IMR-90 (cell line): ENCODE measurements around the gene NPHS1. TPM values are rescaled to one million over a fixed set of nuclear protein-coding genes. Genes with fewer than 3 reads are reported as not detected.

Experiments used
- ATAC-seq: fragments of 200-7000 bp; cut with Tn5 transposase; 2 replicates; pipeline ENCODE4 v1.9.1; 2020; ENCODE audit warnings: low read depth, mild to moderate bottlenecking, moderate library complexity
- BruUV-seq: library from RNA; stranded (reverse); fragments of 400-500 nt; replicated peaks from 2 replicates; lab custom pipeline; 2021; lab: Mats Ljungman, UMichigan
- CTCF ChIA-PET: fragments of 300-600 bp; formaldehyde crosslinking; extraction: SDS; loops from one replicate; lab custom pipeline; 2021; ENCODE audit warnings: antibody characterized with exemption; lab: Yijun Ruan, JAX
- POLR2A ChIA-PET: fragments of 300-600 bp; sonication (Branson Sonifier 250); formaldehyde crosslinking; loops from one replicate; lab custom pipeline; 2022; ENCODE audit warnings: antibody characterized with exemption; ENCODE audit not compliant: unreplicated experiment; lab: Charles Lee
- DNase-seq: peaks from one replicate; pipeline ENCODE4 v3.0.0; 2013
- H2AFZ ChIP-seq: replicated peaks from 2 replicates; pipeline ENCODE3; 2013; ENCODE audit warnings: low read length, mild to moderate bottlenecking; ENCODE audit not compliant: poor library complexity
- H2AK5ac ChIP-seq: 2 replicates; pipeline ENCODE4 v1.6.1; 2013; ENCODE audit warnings: low read depth, low read length, inconsistent platforms
- H2AK9ac ChIP-seq: replicated peaks from 2 replicates; pipeline ENCODE3; 2013; ENCODE audit warnings: mild to moderate bottlenecking, low read depth, low read length, moderate library complexity; ENCODE audit not compliant: poor library complexity
- H2BK120ac ChIP-seq: 2 replicates; pipeline ENCODE4 v1.6.1; 2013; ENCODE audit warnings: low read depth, low read length, inconsistent platforms
- H2BK15ac ChIP-seq: 3 replicates; pipeline ENCODE4 v1.6.1; 2013; ENCODE audit warnings: low read depth, low read length, inconsistent platforms
- H2BK20ac ChIP-seq: 2 replicates; pipeline ENCODE4 v1.6.1; 2013; ENCODE audit warnings: low read depth, mild to moderate bottlenecking, inconsistent platforms, low read length, moderate library complexity
- H2BK5ac ChIP-seq: 2 replicates; pipeline ENCODE4 v1.6.1; 2013; ENCODE audit warnings: mild to moderate bottlenecking, low read depth, low read length, inconsistent platforms; ENCODE audit not compliant: poor library complexity, severe bottlenecking
- H3K14ac ChIP-seq: replicated peaks from 2 replicates; pipeline ENCODE4 v1.6.1; 2013; ENCODE audit warnings: low read depth, low read length, inconsistent platforms
- H3K18ac ChIP-seq: 2 replicates; pipeline ENCODE4 v1.6.1; 2013; ENCODE audit warnings: low read depth, low read length, control low read depth
- H3K23ac ChIP-seq: 2 replicates; pipeline ENCODE4 v1.6.1; 2013; ENCODE audit warnings: low read depth, low read length, inconsistent platforms
- H3K27ac ChIP-seq: 2 replicates; pipeline ENCODE4 v1.5.1; 2013; ENCODE audit warnings: mild to moderate bottlenecking, control low read depth, low read length; ENCODE audit not compliant: insufficient read depth
- H3K27me3 ChIP-seq: 2 replicates; pipeline ENCODE4 v1.6.1; 2013; ENCODE audit warnings: low read length; ENCODE audit not compliant: control insufficient read depth, insufficient read depth
- H3K36me3 ChIP-seq: 2 replicates; pipeline ENCODE4 v1.6.1; 2013; ENCODE audit warnings: low read length, mixed read lengths; ENCODE audit not compliant: control insufficient read depth, insufficient read depth
- H3K4ac ChIP-seq: 2 replicates; pipeline ENCODE4 v1.6.1; 2013; ENCODE audit warnings: low read depth, low read length, inconsistent platforms
- H3K4me1 ChIP-seq: 2 replicates; pipeline ENCODE4 v1.6.1; 2013; ENCODE audit warnings: low read length, mixed read lengths; ENCODE audit not compliant: control insufficient read depth, insufficient read depth
- H3K4me2 ChIP-seq: 2 replicates; pipeline ENCODE4 v1.6.1; 2013; ENCODE audit warnings: low read depth, mild to moderate bottlenecking, control low read depth, low read length, moderate library complexity
- H3K4me3 ChIP-seq: 2 replicates; pipeline ENCODE4 v1.5.1; 2013; ENCODE audit warnings: low read depth, mild to moderate bottlenecking, control low read depth, low read length, moderate library complexity; ENCODE audit not compliant: insufficient read depth
- H3K56ac ChIP-seq: 2 replicates; pipeline ENCODE4 v1.6.1; 2013; ENCODE audit warnings: low read length, inconsistent platforms; ENCODE audit not compliant: insufficient read depth; ENCODE audit errors: extremely low read depth
- H3K79me1 ChIP-seq, 2 experiments: 2 replicates each; pipeline ENCODE4 v1.6.1; 2013; ENCODE audit warnings: low read length in 2 of 2, inconsistent platforms in 1 of 2, low read depth in 1 of 2
- H3K9ac ChIP-seq: 2 replicates; pipeline ENCODE4 v1.6.1; 2013; ENCODE audit warnings: low read depth, low read length, control low read depth
- H3K9me1 ChIP-seq: 2 replicates; pipeline ENCODE4 v1.6.1; 2013; ENCODE audit warnings: low read length, inconsistent platforms; ENCODE audit not compliant: insufficient read depth
- H3K9me3 ChIP-seq: 2 replicates; pipeline ENCODE4 v1.6.1; 2013; ENCODE audit warnings: low read length; ENCODE audit not compliant: control insufficient read depth, insufficient read depth
- H4K20me1 ChIP-seq: 2 replicates; pipeline ENCODE4 v1.6.1; 2013; ENCODE audit warnings: low read length, inconsistent platforms; ENCODE audit not compliant: insufficient read depth
- H4K5ac ChIP-seq: 2 replicates; pipeline ENCODE4 v1.6.1; 2013; ENCODE audit warnings: mild to moderate bottlenecking, low read depth, low read length, control low read depth
- H4K8ac ChIP-seq, 2 experiments: 2 replicates each; pipeline ENCODE4 v1.6.1; 2013; ENCODE audit warnings: low read depth in 2 of 2, low read length in 2 of 2, control low read depth in 1 of 2, inconsistent platforms in 1 of 2
- H4K91ac ChIP-seq: 2 replicates; pipeline ENCODE4 v1.6.1; 2013; ENCODE audit warnings: low read depth, low read length, inconsistent platforms; ENCODE audit not compliant: insufficient read depth
- BHLHE40 ChIP-seq: fragments of 150-350 bp; IDR thresholded peaks from 2 replicates; pipeline ENCODE4 v1.6.1; 2016; ENCODE audit warnings: mild to moderate bottlenecking, low read depth, low read length
- CHD1 ChIP-seq: IDR thresholded peaks from 2 replicates; pipeline ENCODE4 v1.6.1; 2012; ENCODE audit warnings: low read depth, low read length, improper control_type of control experiment
- FOS ChIP-seq: fragments of 150-350 bp; IDR thresholded peaks from 2 replicates; pipeline ENCODE4 v1.6.1; 2016; ENCODE audit warnings: low read depth, low read length
- NFE2L2 ChIP-seq: fragments of 150-350 bp; IDR thresholded peaks from 2 replicates; pipeline ENCODE4 v1.6.1; 2016; ENCODE audit warnings: low read depth, mild to moderate bottlenecking, low read length
- RAD21 ChIP-seq: IDR thresholded peaks from 2 replicates; pipeline ENCODE4 v1.6.1; 2012; ENCODE audit warnings: low read length, improper control_type of control experiment
- RFX5 ChIP-seq: IDR thresholded peaks from 2 replicates; pipeline ENCODE4 v1.8.0; 2012; ENCODE audit warnings: low read depth, mild to moderate bottlenecking, low read length, moderate library complexity
- SMC3 ChIP-seq: fragments of 150-350 bp; IDR thresholded peaks from 2 replicates; pipeline ENCODE4 v1.6.1; 2016; ENCODE audit warnings: low read depth, mild to moderate bottlenecking, antibody characterized with exemption, low read length, moderate library complexity
- WGBS, 2 experiments: methylation state at CpG; one replicate each; pipeline versions ENCODE4 v1.1.5 to v1.1.7; 2013; ENCODE audit warnings: missing lambda C conversion rate in 2 of 2; ENCODE audit not compliant: insufficient read length in 1 of 2; ENCODE audit errors: extremely low coverage in 2 of 2; 5-methylcytosine and 5-hydroxymethylcytosine counted together
- dilution Hi-C: fragments of 300-500 bp; cut with HindIII; formaldehyde crosslinking; loops from one replicate; pipeline ENCODE4 v1.14.3; 2018; ENCODE audit warnings: low sequenced_read_pairs; ENCODE audit not compliant: unreplicated experiment
- in situ Hi-C: fragments of 300-500 bp; cut with MboI; formaldehyde crosslinking; loops from 3 replicates; pipeline ENCODE4 v1.14.3; 2019; ENCODE audit warnings: low sequenced_read_pairs, inconsistent platforms, mixed read lengths
- intact Hi-C: fragments of 100-400 bp; cut with micrococcal nuclease; formaldehyde crosslinking; loops from 2 replicates; pipeline ENCODE4 v1.10.0; 2022
- polyA plus RNA-seq, 3 experiments: library from polyadenylated mRNA; depleted of rRNA; stranded (reverse); fragments of >200 nt; gene quantifications; 2 replicates each; pipeline ENCODE4 v1.2.3, GENCODE V29; 2012; ENCODE audit warnings: low replicate concordance in 1 of 3
- total RNA-seq: library from RNA; depleted of rRNA; stranded (reverse); fragments of >200 nt; gene quantifications from 2 replicates; pipeline ENCODE4 v1.2.3, GENCODE V29; 2012
- TF ChIP-seq, protein P1 (sequence below): fragments of 150-350 bp; IDR thresholded peaks from 2 replicates; pipeline ENCODE4 v1.6.1; 2017; ENCODE audit warnings: mild to moderate bottlenecking, antibody characterized with exemption, low read length, low read depth
- TF ChIP-seq, protein P2 (sequence below): conservative IDR thresholded peaks from 2 replicates; pipeline ENCODE4 v1.5.1; 2012; ENCODE audit warnings: mild to moderate bottlenecking, low read depth, low read length, improper control_type of control experiment

Gene NPHS1
- total and polyA plus RNA-seq, 2 of the 4 experiments (the other 2 are of a cell fraction), result not detected

DNA sequence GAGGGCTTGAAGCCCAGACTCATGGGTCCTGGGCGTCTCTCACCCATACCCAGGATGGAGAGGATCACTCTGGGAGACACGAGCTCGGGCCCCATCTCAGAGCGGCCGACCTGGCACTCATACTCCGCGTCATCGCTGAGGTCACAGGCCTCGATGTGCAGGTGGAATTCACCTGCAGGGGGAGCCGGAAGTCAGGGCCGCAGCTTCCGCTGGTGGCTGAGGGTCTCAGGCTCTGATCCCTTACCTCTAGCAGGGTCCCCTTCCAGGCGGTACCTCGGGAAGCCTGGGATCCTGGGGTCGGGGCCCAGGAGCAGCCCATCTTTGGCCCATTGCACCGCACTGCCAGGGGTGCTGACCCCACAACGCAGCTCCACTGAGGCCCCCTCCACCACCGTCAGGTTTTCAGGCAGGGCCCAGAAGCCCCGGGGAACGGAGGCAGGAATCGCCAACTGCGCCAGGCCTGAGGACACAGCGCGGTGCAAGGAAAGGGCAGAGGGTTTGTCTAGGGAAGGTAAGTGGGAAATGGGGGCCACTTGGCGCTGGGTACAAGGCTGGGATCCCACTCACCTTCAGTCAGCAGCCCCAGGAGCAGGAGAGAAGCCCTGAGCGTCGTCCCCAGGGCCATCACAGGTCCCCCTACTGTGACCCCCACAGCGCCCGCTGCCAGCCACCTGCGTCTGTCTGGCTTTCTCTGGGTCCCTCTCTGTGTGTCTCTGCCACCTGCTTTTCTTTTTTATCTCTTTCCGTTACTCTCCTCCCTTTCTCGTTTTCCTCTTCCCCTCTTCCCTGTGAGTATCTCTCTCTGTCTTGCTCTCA lies 883 bp downstream of the NPHS1 start:
- H2AK9ac ChIP-seq, result no peak overlapping the region
- in situ Hi-C loops, result no loop called here
- no peaks in the 10 kb centered on the region for H3K36me3 ChIP-seq
- no peaks in the 10 kb centered on the region for H4K20me1 ChIP-seq
- no peak overlapping the region for H3K23ac ChIP-seq
- no peak overlapping the region for H3K4ac ChIP-seq
- 39% methylated on average over 8 of the region's 32 CpGs; no CpG with 5 or more reads in 1 of the 2 experiments for WGBS, 2 experiments
- DNase-seq (no peak), ATAC-seq (no peak)
- no peak overlapping the region for H3K4me3 ChIP-seq
- H2AFZ ChIP-seq, result peak overlapping the region; percentile 63
- H3K27me3 ChIP-seq, result peaks cover 68% of the 10 kb centered on the region
- no peak overlapping the region for H4K91ac ChIP-seq
- BruUV-seq, result no TSS peak
- no peaks in the 10 kb centered on the region for H3K4me1 ChIP-seq
- H3K56ac ChIP-seq, result no peak overlapping the region
- H4K8ac ChIP-seq, result no peak overlapping the region
- TF ChIP-seq FOS, result no peak
- no peak for TF ChIP-seq SMC3
- TF ChIP-seq NFE2L2, result no peak
- TF ChIP-seq, protein P1, sequence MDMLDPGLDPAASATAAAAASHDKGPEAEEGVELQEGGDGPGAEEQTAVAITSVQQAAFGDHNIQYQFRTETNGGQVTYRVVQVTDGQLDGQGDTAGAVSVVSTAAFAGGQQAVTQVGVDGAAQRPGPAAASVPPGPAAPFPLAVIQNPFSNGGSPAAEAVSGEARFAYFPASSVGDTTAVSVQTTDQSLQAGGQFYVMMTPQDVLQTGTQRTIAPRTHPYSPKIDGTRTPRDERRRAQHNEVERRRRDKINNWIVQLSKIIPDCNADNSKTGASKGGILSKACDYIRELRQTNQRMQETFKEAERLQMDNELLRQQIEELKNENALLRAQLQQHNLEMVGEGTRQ, result no peak
- no peak for TF ChIP-seq RAD21
- no peak for TF ChIP-seq BHLHE40
- TF ChIP-seq CHD1, result no peak
- no peak for TF ChIP-seq RFX5
- TF ChIP-seq, protein P2, sequence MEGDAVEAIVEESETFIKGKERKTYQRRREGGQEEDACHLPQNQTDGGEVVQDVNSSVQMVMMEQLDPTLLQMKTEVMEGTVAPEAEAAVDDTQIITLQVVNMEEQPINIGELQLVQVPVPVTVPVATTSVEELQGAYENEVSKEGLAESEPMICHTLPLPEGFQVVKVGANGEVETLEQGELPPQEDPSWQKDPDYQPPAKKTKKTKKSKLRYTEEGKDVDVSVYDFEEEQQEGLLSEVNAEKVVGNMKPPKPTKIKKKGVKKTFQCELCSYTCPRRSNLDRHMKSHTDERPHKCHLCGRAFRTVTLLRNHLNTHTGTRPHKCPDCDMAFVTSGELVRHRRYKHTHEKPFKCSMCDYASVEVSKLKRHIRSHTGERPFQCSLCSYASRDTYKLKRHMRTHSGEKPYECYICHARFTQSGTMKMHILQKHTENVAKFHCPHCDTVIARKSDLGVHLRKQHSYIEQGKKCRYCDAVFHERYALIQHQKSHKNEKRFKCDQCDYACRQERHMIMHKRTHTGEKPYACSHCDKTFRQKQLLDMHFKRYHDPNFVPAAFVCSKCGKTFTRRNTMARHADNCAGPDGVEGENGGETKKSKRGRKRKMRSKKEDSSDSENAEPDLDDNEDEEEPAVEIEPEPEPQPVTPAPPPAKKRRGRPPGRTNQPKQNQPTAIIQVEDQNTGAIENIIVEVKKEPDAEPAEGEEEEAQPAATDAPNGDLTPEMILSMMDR, result no peak
- no peak overlapping the region for H2BK15ac ChIP-seq
- H3K79me1 ChIP-seq, result no peaks in the 10 kb centered on the region
- H3K9ac ChIP-seq, result no peak overlapping the region
- POLR2A ChIA-PET, result no interaction called here
- H3K18ac ChIP-seq, result no peak overlapping the region
- dilution Hi-C loops, result no loop called here
- no peak overlapping the region for H2BK20ac ChIP-seq
- intact Hi-C loops, result loop anchor here (2.0 kb wide), 1 partner anchor 49 kb away; no protein-coding TSS in a partner anchor
- no peak overlapping the region for H3K14ac ChIP-seq
- no peak overlapping the region for H3K27ac ChIP-seq
- no peaks in the 10 kb centered on the region for H3K9me3 ChIP-seq
- H2AK5ac ChIP-seq, result no peak overlapping the region
- no peaks in the 10 kb centered on the region for H3K9me1 ChIP-seq
- H4K5ac ChIP-seq, result no peak overlapping the region
- H2BK120ac ChIP-seq, result no peak overlapping the region
- no peak overlapping the region for H2BK5ac ChIP-seq
- CTCF ChIA-PET, result no interaction called here
- no peak overlapping the region for H3K4me2 ChIP-seq
